OCI-LY3 (cell line): ENCODE results near the gene BMERB1.

Experiments
- CTCF ChIP-seq: fragments of 200-600, 300-600 bp; sonication (generic); IDR thresholded peaks from 2 replicates; pipeline ENCODE4 v1.5.1; 2014; ENCODE audit warnings: antibody characterized with exemption, low read length, low read depth
- EZH2phosphoT487 ChIP-seq: fragments of 200-600 bp; shearing (Covaris generic); IDR thresholded peaks from 2 replicates; pipeline ENCODE4 v1.6.1; 2018; ENCODE audit warnings: antibody characterized with exemption, mixed run types, low read depth

DNA sequence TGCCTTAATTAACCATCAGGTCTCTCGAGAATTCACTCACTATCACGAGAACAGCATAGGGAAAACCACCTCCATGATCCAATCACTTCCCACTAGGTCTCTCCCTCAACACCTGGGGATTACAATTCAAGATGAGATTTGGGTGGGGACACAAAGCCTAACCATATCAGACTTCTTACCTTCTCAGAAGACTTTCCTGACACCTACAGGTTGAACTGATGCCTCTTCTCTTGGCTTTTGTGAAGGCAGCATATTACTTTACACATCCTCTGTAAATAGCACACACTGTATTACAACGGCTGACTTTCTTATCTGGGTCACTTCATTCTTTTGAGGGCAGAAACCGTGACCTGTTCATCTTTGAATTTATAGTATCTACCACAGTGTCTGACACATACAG lies 23.6 kb downstream of the BMERB1 start:
- TF ChIP-seq CTCF: peak; percentile 27
- TF ChIP-seq EZH2phosphoT487: no peak
